NOMO-1 treated with dmso at 0.1 percent for 144 hours (cell line): ENCODE measurements around the gene SLC10A3.
"Not testable (repeated sequence)": the region's sequence is repeated elsewhere in the genome, so short reads cannot be mapped to it uniquely, and the experiment has no call there.

Source experiments
- DNase-seq: peaks from one replicate; lab custom pipeline; 2025; ENCODE audit not compliant: unreplicated experiment; lab: John Stamatoyannopoulos, UW

Gene SLC10A3

DNA sequence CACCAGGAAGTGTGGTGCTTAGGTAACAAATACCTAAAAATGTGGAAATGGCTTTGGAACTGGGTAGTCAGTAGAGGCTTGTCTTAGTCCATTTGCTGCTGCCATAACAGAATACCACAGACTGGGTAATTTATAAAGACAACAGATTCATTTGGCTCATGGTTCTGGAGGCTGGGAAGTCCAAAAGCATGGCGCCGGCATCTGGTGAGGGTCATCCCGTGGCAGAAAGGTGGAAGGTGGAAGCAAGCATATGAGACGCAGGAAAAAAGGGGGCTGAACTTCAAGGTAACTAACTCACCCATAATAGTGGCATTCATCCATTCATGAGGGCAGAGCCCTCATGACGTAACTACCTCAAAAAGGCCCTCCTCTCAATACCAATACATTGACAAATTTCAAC is 19.0 kb upstream of the SLC10A3 start:
- DNase-seq = no peak

DNA sequence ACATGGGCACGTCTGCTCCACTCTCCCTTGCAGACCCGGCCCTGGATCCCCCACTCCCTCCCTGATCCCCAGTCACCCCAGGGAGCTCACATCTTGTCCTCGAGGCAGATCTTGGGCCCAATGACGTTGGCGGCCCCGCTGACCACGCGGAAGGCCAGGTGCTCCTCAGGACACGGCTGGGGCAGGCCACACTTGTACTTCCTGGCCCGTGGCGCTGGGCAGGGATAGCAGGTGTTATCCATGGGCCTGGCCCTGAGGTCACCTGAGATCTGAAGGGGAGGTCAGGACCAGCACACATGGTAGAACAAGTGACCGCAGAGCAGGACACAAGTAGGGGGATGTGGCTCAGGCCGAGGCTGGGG is 17.9 kb upstream of the SLC10A3 start:
- no peak for DNase-seq

DNA sequence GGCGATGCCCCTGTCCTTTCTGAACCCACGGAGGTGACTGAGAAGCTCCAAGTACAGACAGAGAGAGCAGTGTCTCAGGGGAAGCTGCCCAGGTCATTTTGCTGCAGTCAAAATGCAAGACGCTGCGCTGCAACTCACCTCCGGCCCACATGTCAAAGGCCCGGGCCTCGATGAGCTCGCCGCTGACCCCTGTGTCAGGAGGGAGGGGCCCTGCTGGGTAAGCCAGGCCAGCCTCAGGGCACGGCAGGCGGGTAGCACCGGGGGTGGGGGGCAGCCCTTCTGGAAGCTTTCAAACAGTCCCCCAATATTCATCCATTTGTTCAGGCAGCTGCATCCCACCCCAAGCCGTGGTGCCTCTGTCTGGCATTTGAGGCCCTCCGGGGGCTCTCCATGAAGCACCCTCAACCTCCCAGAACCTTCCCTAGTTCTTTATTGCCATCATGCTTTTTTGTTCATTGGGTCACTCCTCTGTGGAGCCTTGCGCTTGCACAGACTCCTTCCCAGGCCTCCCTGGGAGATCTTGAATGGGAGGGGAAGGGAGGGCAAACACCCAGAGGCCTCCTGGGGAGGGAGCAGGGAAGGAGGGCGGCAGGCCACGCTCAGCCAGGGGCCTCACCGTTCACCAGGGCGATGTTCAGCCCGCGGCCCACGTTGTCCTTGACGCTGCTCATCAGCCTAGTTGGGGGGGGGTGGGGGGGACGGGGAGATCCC is 17.4 kb upstream of the SLC10A3 start:
- DNase-seq = no peak

DNA sequence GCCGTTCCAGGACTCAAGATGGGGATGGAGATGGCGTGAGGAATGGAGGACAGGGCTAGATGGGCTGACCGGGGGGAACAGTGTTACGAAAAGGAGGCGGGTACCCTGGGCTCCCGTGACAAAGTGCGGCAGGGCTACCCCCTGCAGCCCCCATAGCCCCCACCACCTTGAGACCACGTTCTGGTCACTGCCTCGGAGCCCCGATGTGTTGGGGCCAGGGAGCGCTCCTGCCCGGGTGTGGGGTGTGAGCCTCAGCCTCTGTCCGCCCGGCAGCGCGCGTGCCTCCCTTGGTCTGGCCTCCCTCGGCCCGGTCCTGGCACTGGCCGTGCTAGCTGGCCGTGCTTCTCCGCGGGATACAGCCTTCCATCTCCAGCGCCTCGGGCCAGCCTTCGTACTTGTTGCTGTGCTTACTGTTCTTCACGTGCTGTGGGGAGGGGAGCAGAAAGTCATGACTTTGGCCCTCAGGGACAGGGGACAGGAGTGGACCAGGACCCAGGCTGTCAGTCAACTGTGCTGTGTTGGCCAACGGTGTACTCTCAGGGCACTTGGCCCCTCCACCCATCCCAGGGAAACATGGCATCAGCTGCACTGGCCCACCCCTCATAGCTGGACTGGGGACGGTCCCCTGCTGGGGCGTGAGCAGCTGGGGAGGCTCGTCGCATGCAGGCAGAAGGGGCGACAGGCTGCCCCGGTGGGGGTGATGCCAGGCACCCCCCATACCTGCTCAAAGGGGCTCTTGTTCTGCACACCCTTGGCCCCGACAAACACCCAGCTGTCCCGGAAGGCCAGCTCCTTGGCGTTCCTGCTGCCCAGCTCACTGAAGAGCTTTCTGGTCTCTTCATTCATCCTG is 16.3 kb upstream of the SLC10A3 start:
- no peak for DNase-seq

DNA sequence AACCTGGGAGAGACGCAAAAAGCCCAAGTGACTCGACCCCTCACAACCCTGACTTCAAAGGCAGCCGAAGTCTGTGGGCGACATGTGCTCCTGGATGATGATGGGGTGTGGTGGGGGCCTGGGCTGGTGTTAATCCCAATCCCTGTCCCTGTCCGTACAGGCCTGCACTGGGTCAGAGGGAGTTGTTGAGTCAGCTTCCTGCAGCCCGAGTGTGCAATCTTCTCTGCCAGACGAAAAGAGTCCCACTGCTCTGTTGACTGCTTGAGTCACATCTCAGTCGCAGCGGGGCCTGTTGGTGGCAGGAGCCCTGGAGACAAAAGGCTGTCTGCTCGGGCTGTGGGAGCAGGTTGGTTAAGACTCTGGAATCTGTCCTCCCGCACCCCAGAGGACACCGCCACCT is 15.3 kb upstream of the SLC10A3 start:
- no peak for DNase-seq

DNA sequence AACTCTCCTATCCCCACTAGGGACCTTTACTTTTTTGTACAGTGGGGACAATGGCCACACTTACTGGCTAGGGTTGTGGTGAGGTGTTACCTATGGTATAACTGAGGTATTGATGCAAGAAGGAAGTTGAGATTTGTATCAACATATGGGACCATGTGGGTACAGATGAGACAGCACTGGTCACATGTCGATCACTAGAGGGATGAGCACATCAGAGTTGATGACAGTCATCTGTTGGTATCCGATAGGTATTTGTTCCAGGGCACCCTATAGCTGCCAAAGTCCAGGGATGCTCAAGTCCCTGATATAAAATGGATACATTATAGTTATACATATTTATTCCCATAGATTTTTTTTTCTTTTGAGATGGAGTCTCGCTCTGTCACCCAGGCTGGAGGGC is 12.6 kb upstream of the SLC10A3 start:
- DNase-seq = no peak

DNA sequence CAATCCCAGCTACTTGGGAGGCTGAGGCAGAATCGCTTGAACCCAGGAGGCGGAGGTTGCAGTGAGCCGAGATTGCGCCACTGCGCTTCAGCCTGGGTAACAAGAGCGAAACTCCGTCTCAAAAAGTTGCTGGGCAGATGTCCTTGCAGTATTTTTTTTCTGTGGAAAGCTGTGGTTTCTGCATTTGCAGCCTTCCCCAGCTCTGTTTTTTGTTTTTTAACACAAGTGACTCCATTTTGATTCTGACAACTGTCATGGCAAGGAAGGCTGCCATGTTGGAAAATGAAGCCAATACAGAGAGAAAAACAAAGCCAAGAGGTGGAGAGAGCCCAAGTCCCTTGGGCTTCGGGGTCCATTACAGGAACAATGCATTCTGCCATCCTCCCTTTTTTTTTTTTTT is 11.7 kb upstream of the SLC10A3 start:
- DNase-seq = no peak

DNA sequence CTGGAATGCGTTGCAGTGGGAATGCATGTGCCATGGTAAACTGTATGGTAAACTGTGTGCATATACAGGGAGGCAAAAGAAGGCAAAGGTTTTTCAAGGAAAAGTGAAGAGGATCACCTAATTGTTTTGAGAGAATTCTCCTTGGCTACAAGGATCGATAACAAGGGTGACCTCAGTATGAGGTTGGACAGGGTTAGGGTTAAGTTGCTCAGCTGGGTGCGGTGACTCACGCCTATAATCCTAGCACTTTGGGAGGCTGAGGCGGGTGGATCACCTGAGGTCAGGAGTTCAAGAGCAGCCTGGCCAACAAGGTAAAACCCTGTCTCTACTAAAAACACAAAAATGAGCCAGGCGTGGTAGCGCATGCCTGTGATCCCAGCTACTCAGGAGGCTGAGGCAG is 11.0 kb upstream of the SLC10A3 start:
- not testable (repeated sequence) for DNase-seq

DNA sequence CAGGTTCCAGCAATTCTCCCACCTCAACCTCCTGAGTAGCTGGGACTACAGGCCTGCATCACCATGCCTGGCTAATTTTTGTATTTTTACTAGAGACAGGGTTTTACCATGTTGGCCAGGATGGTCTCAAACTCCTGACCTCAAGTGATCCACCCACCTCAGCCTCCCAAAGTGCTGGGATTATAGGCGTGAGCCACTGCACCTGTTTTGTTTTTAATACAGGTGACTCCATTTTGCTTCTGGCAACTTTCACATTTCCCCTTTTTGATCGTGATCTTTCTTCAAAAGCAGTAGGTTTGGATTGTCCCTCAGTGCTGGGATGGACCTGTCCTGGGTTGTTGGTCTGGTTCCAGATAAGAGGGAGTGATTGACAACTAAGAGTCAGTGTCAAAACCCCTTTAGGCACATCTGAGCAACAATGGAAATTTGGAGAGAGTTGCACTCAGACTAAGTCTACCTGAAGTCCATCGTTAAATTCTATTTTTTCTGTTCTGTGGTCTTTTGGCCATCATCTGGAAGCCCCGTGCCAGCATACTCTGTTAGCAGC is 6.2 kb upstream of the SLC10A3 start:
- not testable (repeated sequence) for DNase-seq

DNA sequence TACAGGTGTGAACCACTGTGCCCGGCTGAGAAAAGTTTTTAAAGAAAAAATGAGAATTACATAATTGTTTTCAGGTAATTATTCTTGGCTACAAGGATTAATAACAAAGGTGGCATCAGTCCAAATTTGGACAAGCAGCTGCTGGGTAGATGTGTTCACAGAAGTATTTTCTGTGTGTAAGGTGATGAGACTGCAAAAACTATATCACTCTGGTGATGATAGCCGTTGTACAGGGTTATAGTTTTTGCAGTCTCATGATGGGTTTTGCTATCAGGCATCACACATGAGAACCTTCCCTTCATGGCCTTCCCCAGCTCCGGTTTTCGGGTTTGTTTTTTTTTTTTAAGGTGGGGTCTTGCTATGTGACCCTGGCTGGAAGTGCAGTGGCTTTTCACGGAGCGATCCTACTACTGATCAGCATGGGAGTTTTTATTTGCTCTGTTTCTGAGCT is 5.1 kb upstream of the SLC10A3 start:
- no peak for DNase-seq

DNA sequence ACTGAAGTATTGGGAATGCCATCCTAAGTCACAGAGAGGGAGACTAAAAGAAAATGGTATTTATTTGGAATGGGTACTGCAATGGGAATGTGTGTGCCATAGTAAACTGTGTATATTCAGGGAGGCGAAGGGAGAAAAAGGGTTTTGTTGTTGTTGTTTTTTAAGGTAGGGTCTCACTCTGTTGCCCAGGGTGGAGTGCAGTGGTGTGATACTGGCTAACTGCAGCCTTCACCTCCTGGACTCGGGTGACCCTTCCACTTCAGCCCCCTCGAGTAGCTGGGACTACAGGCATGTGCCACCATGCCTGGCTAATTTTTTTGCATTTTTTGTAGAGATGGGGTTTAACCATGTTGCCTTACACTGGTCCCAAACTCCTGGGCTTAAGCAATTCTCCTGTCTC is 4.3 kb upstream of the SLC10A3 start:
- no peak for DNase-seq

DNA sequence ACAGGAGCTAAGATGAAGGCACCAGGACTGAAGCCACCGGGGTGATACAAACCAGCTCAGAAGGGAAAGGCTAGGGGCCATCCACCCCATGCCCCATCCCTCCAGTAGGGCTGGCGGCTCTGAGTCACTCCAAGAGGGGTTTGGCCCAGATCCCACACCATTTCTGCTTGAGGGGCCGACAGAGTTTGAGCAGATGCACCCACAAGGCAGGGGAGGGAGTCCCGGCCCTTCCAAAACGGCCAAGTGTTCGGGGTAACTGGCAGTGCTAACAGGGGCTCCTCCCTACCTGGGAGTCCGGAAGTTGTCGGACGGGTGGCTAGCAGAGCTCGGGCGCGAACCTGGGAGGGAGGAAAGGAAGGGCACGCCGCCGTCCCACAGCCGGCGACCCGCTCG is 412 bp downstream of the SLC10A3 start:
- no peak for DNase-seq

DNA sequence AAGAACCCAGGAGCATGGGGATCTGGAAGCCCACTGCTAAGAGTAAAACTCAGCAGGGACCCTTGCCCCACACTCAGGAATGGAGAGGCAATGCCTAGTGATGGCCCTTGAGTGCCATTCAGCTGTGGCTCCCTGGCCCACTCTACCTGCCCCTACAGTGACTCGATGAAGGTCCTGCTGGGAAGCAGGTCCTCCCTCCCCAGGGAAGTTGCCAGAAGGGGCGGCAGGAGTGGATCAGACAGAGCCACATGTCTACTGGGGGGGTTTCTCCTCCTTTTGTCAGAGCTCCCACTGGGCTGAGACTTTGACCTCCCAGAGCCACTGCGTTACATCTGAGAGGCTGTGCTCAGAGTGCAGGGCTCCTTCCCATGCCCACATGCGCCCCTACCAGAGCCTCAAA is 1.2 kb downstream of the SLC10A3 start:
- no peak for DNase-seq

DNA sequence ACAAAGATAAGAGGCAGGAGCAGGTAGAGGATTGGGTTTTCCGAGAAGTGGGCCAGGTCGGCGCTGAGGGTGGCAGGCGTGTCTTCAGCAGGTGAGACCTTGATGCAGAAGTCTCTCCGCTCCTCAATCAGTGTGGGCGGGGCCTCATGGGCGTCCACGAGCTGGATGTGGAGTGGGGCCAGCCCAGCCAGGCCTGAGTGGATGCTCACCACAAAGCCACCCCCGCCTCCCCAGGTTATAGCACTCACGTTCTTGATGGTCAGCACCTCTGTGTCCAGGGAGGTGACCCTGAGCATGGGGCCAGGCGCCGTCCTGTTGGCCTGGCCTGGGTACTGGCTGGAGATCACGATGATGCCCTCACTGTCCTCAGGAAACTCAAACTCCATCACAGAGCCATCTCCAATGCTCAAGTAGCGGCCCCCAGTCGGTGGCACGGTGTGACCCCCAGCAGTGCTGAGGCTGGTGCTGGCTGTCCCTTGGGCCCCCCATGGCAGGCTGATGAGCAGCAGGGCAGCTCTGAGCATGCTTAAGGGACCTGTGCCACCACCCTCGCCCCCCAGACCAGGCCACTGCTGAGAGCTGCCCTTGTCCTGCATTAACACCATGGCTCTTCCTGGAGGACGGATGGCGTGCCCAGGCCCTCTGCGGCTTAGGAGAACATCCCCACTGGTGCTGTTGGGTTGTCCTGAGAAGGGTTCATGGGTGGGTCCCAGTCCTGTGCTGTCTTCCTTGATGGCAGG is 1.9 kb downstream of the SLC10A3 start:
- no peak for DNase-seq

DNA sequence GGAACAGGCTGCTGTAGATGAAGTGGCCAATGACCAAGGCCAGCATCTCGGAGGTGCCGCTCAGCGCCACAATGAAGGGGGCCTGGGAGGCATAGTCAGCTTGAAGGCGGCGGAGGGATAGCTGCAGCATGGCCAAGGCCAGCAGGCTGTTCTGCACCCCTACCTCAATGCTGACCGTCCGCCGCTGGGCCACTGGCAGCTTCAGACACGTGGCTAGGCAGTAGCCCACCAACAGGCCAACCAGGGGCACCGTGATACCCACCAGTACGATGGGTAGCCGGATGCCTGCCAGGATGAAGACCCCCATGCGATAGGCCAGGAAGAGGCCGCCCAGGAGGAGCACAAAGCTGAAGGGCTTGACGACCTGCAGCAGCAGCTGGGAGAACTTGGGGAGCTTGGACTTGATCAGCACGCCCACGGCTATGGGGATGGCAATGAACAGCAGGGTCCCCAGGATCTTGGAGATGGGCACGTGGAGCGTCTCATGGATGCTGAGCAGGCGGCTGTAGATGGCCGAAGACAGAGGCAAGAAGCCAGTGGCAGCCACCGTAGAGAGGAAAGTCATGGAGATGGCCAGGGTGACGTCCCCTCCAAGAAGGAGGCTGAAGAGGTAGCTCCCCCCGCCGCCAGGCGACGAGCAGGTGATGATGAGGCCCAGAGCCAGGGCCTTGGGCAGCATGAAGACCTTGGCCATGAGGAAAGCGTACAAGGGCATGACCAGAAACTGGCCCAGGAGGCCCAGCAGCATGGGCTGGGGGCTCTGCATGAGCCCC is 2.7 kb downstream of the SLC10A3 start:
- DNase-seq = no peak

DNA sequence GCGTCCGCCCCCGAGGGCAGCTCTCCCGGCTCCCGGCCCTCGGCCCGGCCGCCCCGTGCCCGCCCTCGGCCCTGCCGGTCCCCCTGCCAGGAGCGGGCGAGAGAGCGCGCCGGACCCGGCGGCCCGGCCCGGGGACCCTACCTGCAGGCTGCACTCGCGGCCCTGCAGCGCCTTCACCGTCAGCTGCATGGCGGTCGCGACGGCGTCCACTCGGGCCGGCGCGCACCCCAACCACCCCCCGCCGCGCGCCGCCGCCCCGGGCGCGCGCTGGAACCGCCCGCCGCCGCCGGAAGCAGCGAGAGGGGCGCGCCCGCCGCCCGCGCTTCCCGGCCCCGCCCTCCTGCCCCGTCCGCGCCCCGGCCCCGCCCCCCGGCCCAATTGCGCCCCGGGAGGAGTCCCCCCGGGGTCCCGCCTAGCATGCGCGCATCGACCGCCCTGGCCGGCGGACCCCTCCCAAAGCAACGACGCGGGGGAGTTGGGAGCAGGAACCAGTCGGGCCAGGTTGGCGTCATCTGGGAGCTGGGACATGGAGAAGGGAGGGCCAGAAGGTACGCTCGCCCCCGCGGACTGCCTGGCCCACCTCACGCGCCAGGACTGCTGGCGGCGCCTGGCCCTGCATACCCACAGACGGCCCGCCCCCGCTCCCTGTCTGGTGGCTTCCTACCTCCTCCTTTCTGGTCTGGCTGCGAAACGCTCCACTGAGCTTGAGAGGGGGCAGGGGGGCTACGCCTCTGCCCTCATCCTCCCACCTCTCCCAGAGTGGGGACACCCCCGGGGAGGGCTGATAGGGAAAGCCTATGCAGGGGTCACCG is 3.8 kb downstream of the SLC10A3 start, which contains the start of gene UBL4A:
Gene UBL4A, minus strand, starts transcription at position 220 of the 812 bp plus-strand sequence. Its CDS starts 31 bp downstream, at position 189.
- DNase-seq = peak; percentile 5

DNA sequence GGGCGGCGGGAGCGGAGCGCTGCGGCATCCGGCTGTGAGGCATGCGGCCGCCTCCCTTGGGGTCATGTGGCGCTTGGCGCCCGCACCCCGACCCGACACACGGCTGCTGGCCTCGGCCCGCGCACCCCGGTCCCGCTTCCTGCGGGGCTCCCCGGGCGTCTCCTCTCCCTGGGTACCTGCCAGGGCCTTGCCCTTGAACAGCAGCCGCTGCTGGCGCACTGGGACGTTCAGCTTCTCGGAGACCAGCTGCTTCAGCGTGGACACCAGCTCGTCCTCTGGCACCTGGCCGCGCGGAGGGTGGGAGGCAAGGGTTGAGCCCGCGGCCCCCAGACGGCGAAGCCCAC is 4.4 kb downstream of the SLC10A3 start:
- DNase-seq = no peak

DNA sequence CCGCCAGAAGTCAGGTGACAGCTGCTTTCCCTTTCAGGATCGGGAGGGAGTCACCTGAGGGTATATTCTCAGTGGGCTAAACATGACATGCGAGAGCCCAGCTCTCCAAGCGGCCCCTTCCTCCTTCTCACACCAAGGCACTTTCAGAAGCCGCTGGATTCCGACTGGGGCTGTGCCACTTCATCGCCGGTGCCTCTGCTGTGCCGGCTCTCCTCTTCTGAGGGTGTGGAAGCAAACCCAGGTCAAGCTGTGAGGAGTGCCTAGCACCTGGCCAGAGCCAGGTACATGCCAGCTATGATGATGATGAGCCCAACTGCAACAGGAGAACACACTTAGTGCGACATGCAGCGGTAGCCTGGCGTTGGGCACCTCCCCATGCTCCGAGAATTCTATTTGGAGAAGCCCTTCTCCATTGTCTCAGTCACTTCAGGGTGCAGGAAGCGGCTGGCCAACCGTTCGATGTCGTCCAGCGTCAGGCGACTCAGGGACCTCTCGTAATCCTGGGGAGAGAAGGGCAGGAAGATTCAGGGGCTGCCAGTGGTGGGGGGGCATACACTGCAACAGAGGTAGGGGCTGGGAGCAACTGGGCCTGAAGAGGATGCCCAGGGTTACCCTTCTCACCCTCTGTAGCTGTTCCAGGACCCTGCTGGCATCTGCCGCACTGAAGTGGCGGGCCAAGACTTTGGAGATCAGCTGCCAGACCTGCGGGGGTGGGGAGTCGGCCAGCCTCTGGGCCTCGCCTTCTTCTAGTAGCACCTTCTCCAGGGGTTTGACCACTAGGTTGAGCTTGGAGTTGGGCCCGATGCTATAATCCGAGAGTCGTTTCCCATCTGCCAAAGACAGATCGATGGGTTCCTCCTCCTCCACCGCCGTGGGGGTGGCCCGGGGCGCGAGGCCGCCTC is 5.0 kb downstream of the SLC10A3 start:
- DNase-seq = no peak
